Measurements from ENCODE around the gene KRTAP9-6. TPM values are rescaled to one million over a fixed set of nuclear protein-coding genes. Genes with fewer than 3 reads are reported as not detected.
"Not testable (repeated sequence)": the region's sequence is repeated elsewhere in the genome, so short reads cannot be mapped to it uniquely, and the experiment has no call there.

KRTAP9-6 gene
- total and polyA plus RNA-seq, 4 experiments from 2014 or later = not detected

- POLR2A ChIA-PET (ENCODE audit: partially characterized antibody); H3K27me3 ChIP-seq (ENCODE audit: insufficient read depth, low read length); intact Hi-C loops (cut with micrococcal nuclease); H3K9me3 Mint-ChIP-seq; CTCF ChIA-PET (ENCODE audit: partially characterized antibody); H3K36me3 ChIP-seq (ENCODE audit: insufficient read depth, low read length); H3K9me3 ChIP-seq (ENCODE audit: control insufficient read depth in 1 of 2, low read length in 2 of 2); H3K4me3 Mint-ChIP-seq; H3K36me3 Mint-ChIP-seq; H3K4me1 ChIP-seq (ENCODE audit: insufficient read depth, low read length); DNase-seq; H3K4me3 ChIP-seq (ENCODE audit: low read length in 2 of 2); H3K4me1 Mint-ChIP-seq; H3K27ac ChIP-seq (ENCODE audit: low read depth, low read length): not testable (repeated sequence)
- H3K27ac Mint-ChIP-seq = peak within 1 kb of the TSS in 2 of 7 donors; percentile 2 to 43
- H3K27me3 Mint-ChIP-seq = peaks cover 15 to 19% of the 10 kb centered on the region in 2 donors
Measured at GRCh38 chr17:41255381-41256290, 9.5 kb upstream of the KRTAP9-6 start, which contains the start of gene KRTAP9-9. Gene KRTAP9-9, plus strand, starts transcription at chr17:41255384.

- no peaks in the 10 kb centered on the region for H3K9me3 ChIP-seq (ENCODE audit: control insufficient read depth in 1 of 2, low read length in 2 of 2)
- ChIA-PET POLR2A (ENCODE audit: partially characterized antibody) (no interaction called here), CTCF (ENCODE audit: partially characterized antibody) (no interaction called here)
- Mint-ChIP-seq H3K4me3 (no peak overlapping the region), H3K27ac (no peak overlapping the region), H3K36me3 (no peaks in the 10 kb centered on the region), H3K4me1 (peaks cover 4 to 12% (median 9%) of the 10 kb centered on the region in 4 donors), H3K9me3 (no peaks in the 10 kb centered on the region), H3K27me3 (peaks cover 16 to 22% of the 10 kb centered on the region in 2 donors)
- intact Hi-C loops (cut with micrococcal nuclease) = no loop called here
- no peak overlapping the region for H3K4me3 ChIP-seq (ENCODE audit: low read length in 2 of 2)
- no peak for DNase-seq
- no peak overlapping the region for H3K27ac ChIP-seq (ENCODE audit: low read depth, low read length)
- no peaks in the 10 kb centered on the region for H3K4me1 ChIP-seq (ENCODE audit: insufficient read depth, low read length)
- H3K36me3 ChIP-seq (ENCODE audit: insufficient read depth, low read length) = no peaks in the 10 kb centered on the region
- no peaks in the 10 kb centered on the region for H3K27me3 ChIP-seq (ENCODE audit: insufficient read depth, low read length)
Measured at GRCh38 chr17:41256291-41256685, 8.9 kb upstream of the KRTAP9-6 start.

GRCh38 chr17:41258406-41258805 lies 6.8 kb upstream of the KRTAP9-6 start:
- peaks cover 8 to 17% (median 13%) of the 10 kb centered on the region in 4 donors for H3K4me1 Mint-ChIP-seq
- H3K4me1 ChIP-seq (ENCODE audit: insufficient read depth, low read length) = no peaks in the 10 kb centered on the region
- H3K9me3 Mint-ChIP-seq = peaks cover 0 to 2% (median 0%) of the 10 kb centered on the region in 8 donors
- H3K9me3 ChIP-seq (ENCODE audit: control insufficient read depth in 1 of 2, low read length in 2 of 2) = no peaks in the 10 kb centered on the region
- ChIA-PET POLR2A (ENCODE audit: partially characterized antibody) (no interaction called here), CTCF (ENCODE audit: partially characterized antibody) (no interaction called here)
- no peaks in the 10 kb centered on the region for H3K27me3 ChIP-seq (ENCODE audit: insufficient read depth, low read length)
- H3K27me3 Mint-ChIP-seq = peaks cover 18 to 20% of the 10 kb centered on the region in 2 donors
- no peaks in the 10 kb centered on the region for H3K36me3 Mint-ChIP-seq
- intact Hi-C loops (cut with micrococcal nuclease) = no loop called here
- H3K36me3 ChIP-seq (ENCODE audit: insufficient read depth, low read length) = no peaks in the 10 kb centered on the region
- no peak overlapping the region for H3K4me3 ChIP-seq (ENCODE audit: low read length in 2 of 2)
- H3K4me3 Mint-ChIP-seq = no peak overlapping the region
- H3K27ac ChIP-seq (ENCODE audit: low read depth, low read length) = no peak overlapping the region
- no peak for DNase-seq
- H3K27ac Mint-ChIP-seq = no peak overlapping the region

GRCh38 chr17:41263212-41263611 lies 2.0 kb upstream of the KRTAP9-6 start:
- H3K27ac ChIP-seq (ENCODE audit: low read depth, low read length) = no peak overlapping the region
- no peak overlapping the region for H3K27ac Mint-ChIP-seq
- no peaks in the 10 kb centered on the region for H3K36me3 ChIP-seq (ENCODE audit: insufficient read depth, low read length)
- H3K4me1 ChIP-seq (ENCODE audit: insufficient read depth, low read length) = no peaks in the 10 kb centered on the region
- H3K27me3 Mint-ChIP-seq = peaks cover 17 to 27% of the 10 kb centered on the region in 2 donors
- H3K27me3 ChIP-seq (ENCODE audit: insufficient read depth, low read length) = no peaks in the 10 kb centered on the region
- no peak overlapping the region for H3K4me3 Mint-ChIP-seq
- H3K4me1 Mint-ChIP-seq = peaks cover 10 to 30% (median 15%) of the 10 kb centered on the region in 4 donors
- H3K9me3 ChIP-seq (ENCODE audit: control insufficient read depth in 1 of 2, low read length in 2 of 2) = no peaks in the 10 kb centered on the region
- POLR2A ChIA-PET (ENCODE audit: partially characterized antibody) = no interaction called here
- H3K4me3 ChIP-seq (ENCODE audit: low read length in 2 of 2) = no peak overlapping the region
- no peak for DNase-seq
- intact Hi-C loops (cut with micrococcal nuclease) = loop anchor here (5.0 kb wide), 1 partner anchor 44 kb away; the partner anchor contains the start of gene KRTAP16-1
- H3K9me3 Mint-ChIP-seq = peaks cover 0 to 2% (median 0%) of the 10 kb centered on the region in 8 donors
- H3K36me3 Mint-ChIP-seq = no peaks in the 10 kb centered on the region
- CTCF ChIA-PET (ENCODE audit: partially characterized antibody) = no interaction called here

GRCh38 chr17:41264599-41264998 lies 579 bp upstream of the KRTAP9-6 start:
- Mint-ChIP-seq H3K27ac (peak overlapping the region in 1 of 7 donors; percentile 1), H3K36me3 (no peaks in the 10 kb centered on the region), H3K4me1 (peaks cover 10 to 30% (median 15%) of the 10 kb centered on the region in 4 donors), H3K4me3 (no peak overlapping the region), H3K27me3 (peaks cover 20 to 27% of the 10 kb centered on the region in 2 donors), H3K9me3 (peaks cover 0 to 2% (median 0%) of the 10 kb centered on the region in 8 donors)
- Histone ChIP-seq H3K27me3 (ENCODE audit: insufficient read depth, low read length) (no peaks in the 10 kb centered on the region), H3K4me3 (ENCODE audit: low read length in 2 of 2) (no peak overlapping the region), H3K4me1 (ENCODE audit: insufficient read depth, low read length) (no peaks in the 10 kb centered on the region), H3K36me3 (ENCODE audit: insufficient read depth, low read length) (no peaks in the 10 kb centered on the region), H3K27ac (ENCODE audit: low read depth, low read length) (no peak overlapping the region), H3K9me3 (ENCODE audit: control insufficient read depth in 1 of 2, low read length in 2 of 2) (no peaks in the 10 kb centered on the region)
- POLR2A ChIA-PET (ENCODE audit: partially characterized antibody) = no interaction called here
- CTCF ChIA-PET (ENCODE audit: partially characterized antibody) = no interaction called here
- DNase-seq = no peak
- intact Hi-C loops (cut with micrococcal nuclease) = loop anchor here (1.0 to 5.0 kb wide), 2 partner anchors 12 to 43 kb away; partner anchors contain the start of gene KRTAP16-1

- no peak for DNase-seq
- H3K4me3 Mint-ChIP-seq = no peak overlapping the region
- no peak overlapping the region for H3K27ac Mint-ChIP-seq
- Histone ChIP-seq H3K9me3 (ENCODE audit: control insufficient read depth in 1 of 2, low read length in 2 of 2) (no peaks in the 10 kb centered on the region), H3K27ac (ENCODE audit: low read depth, low read length) (no peak overlapping the region), H3K27me3 (ENCODE audit: insufficient read depth, low read length) (no peaks in the 10 kb centered on the region), H3K4me3 (ENCODE audit: low read length in 2 of 2) (no peak overlapping the region), H3K4me1 (ENCODE audit: insufficient read depth, low read length) (no peaks in the 10 kb centered on the region), H3K36me3 (ENCODE audit: insufficient read depth, low read length) (no peaks in the 10 kb centered on the region)
- intact Hi-C loops (cut with micrococcal nuclease) = no loop called here
- ChIA-PET POLR2A (ENCODE audit: partially characterized antibody) (no interaction called here), CTCF (ENCODE audit: partially characterized antibody) (interaction anchor here (1.3 kb wide), 1 partner anchor 55 kb away, joined by 4 read pairs; no protein-coding TSS in a partner anchor)
- H3K36me3 Mint-ChIP-seq = no peaks in the 10 kb centered on the region
- H3K27me3 Mint-ChIP-seq = peaks cover 9 to 19% of the 10 kb centered on the region in 2 donors
- peaks cover 0 to 15% (median 8%) of the 10 kb centered on the region in 4 donors for H3K4me1 Mint-ChIP-seq
- peaks cover 0 to 2% (median 0%) of the 10 kb centered on the region in 8 donors for H3K9me3 Mint-ChIP-seq
Measured at GRCh38 chr17:41267711-41268110, 2.5 kb downstream of the KRTAP9-6 start.

- POLR2A ChIA-PET (ENCODE audit: partially characterized antibody) = not testable (repeated sequence)
Measured at GRCh38 chr17:41271323-41271722, 6.1 kb downstream of the KRTAP9-6 start.

More at GRCh38 chr17:41271323-41271722, 6.1 kb downstream of the KRTAP9-6 start:
- intact Hi-C loops (cut with micrococcal nuclease); H3K4me3 Mint-ChIP-seq; H3K27ac ChIP-seq (ENCODE audit: low read depth, low read length); H3K9me3 Mint-ChIP-seq; H3K27ac Mint-ChIP-seq; H3K27me3 ChIP-seq (ENCODE audit: insufficient read depth, low read length); H3K9me3 ChIP-seq (ENCODE audit: control insufficient read depth in 1 of 2, low read length in 2 of 2); H3K36me3 Mint-ChIP-seq; H3K4me1 ChIP-seq (ENCODE audit: insufficient read depth, low read length); DNase-seq; H3K4me3 ChIP-seq (ENCODE audit: low read length in 2 of 2); H3K36me3 ChIP-seq (ENCODE audit: insufficient read depth, low read length): not testable (repeated sequence)
- CTCF ChIA-PET (ENCODE audit: partially characterized antibody) = interaction anchor here (3.0 kb wide), 1 partner anchor 51 kb away, joined by 10 read pairs; no protein-coding TSS in a partner anchor
- H3K27me3 Mint-ChIP-seq = peaks cover 14 to 16% of the 10 kb centered on the region in 2 donors
- H3K4me1 Mint-ChIP-seq = peaks cover 0 to 10% (median 4%) of the 10 kb centered on the region in 4 donors
